ENCODE results near the gene PHETA1. TPM values are rescaled to one million over a fixed set of nuclear protein-coding genes. Genes with fewer than 3 reads are reported as not detected.

Gene PHETA1
- total RNA-seq, 1 experiment from 2014 or later, result 3.4 TPM

DNA sequence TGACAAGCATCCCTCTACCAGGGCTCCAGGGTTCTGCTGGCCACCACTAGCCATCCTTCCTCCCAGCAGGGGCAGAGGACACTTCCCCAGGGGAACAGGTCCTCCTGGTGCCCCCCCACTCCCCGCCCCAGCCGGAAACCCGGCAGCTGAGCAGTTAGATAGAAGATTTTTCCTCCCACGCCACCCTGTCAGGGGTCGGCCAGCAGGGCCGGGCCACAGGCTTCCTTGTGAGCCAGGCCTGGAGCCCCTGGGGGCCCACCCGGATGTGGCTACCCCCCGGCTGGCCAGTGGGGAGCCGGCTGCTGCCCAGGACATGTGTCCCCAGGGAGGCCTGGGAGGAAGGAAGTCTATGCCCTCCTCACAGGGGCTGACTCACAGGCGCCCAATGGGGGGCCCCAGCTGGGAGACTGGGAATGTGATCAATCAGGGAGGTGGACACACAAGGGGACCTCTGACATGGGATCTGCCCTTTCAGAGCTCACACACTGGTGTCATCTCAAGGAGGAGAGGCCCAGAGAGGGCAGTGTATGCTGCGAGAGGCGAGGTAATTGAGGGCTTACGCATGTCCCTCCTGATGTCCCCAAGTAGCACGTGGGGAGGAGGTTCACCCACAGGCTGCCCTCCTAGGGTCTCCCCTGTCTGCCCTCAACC is 41.0 kb upstream of the PHETA1 start:
- Mint-ChIP-seq H3K27ac (ENCODE audit: low read depth, unreplicated experiment) (peak overlapping the region; percentile 37), H3K9me3 (ENCODE audit: unreplicated experiment) (no peaks in the 10 kb centered on the region), H3K27me3 (ENCODE audit: insufficient read depth, unreplicated experiment) (no peaks in the 10 kb centered on the region), H3K36me3 (ENCODE audit: insufficient read depth, unreplicated experiment) (peaks cover under 1% of the 10 kb centered on the region), H3K4me1 (ENCODE audit: insufficient read depth, unreplicated experiment) (peaks cover 12% of the 10 kb centered on the region), H3K4me3 (ENCODE audit: unreplicated experiment) (no peak overlapping the region)
- BruUV-seq (replicated peaks), result no TSS peak
- intact Hi-C loops (cut with micrococcal nuclease), result no loop called here
- DNase-seq (ENCODE audit: unreplicated experiment), result peak; percentile 53
- TF ChIP-seq, protein P1, sequence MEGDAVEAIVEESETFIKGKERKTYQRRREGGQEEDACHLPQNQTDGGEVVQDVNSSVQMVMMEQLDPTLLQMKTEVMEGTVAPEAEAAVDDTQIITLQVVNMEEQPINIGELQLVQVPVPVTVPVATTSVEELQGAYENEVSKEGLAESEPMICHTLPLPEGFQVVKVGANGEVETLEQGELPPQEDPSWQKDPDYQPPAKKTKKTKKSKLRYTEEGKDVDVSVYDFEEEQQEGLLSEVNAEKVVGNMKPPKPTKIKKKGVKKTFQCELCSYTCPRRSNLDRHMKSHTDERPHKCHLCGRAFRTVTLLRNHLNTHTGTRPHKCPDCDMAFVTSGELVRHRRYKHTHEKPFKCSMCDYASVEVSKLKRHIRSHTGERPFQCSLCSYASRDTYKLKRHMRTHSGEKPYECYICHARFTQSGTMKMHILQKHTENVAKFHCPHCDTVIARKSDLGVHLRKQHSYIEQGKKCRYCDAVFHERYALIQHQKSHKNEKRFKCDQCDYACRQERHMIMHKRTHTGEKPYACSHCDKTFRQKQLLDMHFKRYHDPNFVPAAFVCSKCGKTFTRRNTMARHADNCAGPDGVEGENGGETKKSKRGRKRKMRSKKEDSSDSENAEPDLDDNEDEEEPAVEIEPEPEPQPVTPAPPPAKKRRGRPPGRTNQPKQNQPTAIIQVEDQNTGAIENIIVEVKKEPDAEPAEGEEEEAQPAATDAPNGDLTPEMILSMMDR (IDR thresholded peaks at IDR 0.05; ENCODE audit: unreplicated experiment), result no peak
- ChIA-PET CTCF (interaction anchor here (0.7 kb wide), 1 partner anchor 30 kb away, joined by 3 read pairs; no protein-coding TSS in a partner anchor), POLR2A (no interaction called here)

DNA sequence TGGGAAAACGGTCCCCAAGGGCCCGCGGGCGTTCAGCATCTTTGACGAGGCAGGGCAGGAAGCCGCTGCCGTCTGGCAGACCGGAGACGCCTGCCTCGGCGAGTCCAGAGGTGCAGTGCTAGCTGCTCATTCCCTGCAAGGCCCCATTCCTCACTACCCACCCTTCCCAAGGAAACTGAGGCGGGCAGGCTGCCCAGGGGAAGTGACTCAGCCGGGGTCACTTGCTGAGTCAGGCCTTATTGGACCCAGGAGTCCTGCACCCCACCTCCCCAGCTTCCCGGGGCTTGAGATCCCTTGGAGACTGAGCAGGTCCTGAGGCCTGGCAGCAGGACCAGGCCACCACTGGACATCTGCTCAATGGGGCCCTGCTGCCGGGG is 40.5 kb upstream of the PHETA1 start:
- Mint-ChIP-seq H3K27me3 (ENCODE audit: insufficient read depth, unreplicated experiment) (no peaks in the 10 kb centered on the region), H3K4me1 (ENCODE audit: insufficient read depth, unreplicated experiment) (peaks cover 12% of the 10 kb centered on the region), H3K9me3 (ENCODE audit: unreplicated experiment) (no peaks in the 10 kb centered on the region), H3K36me3 (ENCODE audit: insufficient read depth, unreplicated experiment) (peaks cover 6% of the 10 kb centered on the region), H3K4me3 (ENCODE audit: unreplicated experiment) (no peak overlapping the region), H3K27ac (ENCODE audit: low read depth, unreplicated experiment) (peak overlapping the region; percentile 37)
- TF ChIP-seq, protein P1 (IDR thresholded peaks at IDR 0.05; ENCODE audit: unreplicated experiment), result no peak
- CTCF ChIA-PET, result no interaction called here
- POLR2A ChIA-PET, result interaction anchor here (0.5 kb wide), 1 partner anchor 190 kb away, joined by 3 read pairs; the partner anchor contains the start of gene ATXN2
- BruUV-seq (replicated peaks), result no TSS peak
- intact Hi-C loops (cut with micrococcal nuclease), result no loop called here
- peak; percentile 42 for DNase-seq (ENCODE audit: unreplicated experiment)

DNA sequence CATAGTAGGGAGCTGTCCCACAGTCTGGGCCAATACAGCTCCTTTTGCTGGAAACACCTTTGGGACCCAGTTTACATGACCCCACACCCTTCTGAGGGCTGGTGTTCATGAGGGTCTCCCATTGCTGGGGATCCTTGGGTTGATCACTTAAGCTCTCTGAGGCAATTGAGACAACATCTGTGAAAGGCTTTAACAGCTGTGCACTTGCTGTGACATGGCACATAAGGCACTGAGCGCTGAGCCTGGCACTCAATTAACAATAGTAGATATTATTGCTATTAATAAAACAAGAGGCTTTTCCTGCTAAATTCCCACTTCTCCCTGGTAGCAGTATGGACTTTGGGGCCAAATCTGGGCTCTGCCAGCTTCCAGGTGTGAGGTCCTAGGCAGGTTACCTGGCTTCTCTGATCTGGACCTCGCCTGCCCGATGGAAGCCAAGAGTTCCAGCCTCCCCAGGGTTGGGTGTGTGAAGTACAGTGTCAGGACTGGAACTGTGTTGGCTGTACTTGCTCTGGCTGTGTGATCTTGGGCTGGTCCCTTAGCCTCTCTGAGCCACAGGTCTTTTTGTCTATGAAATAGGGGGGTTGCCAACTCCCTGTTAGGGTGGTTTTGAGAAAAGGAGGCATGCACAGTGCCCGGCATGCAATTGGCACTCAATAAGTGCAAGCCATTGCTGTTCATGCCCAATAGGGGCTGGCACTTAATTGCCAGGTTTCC is 39.9 kb upstream of the PHETA1 start:
- no peaks in the 10 kb centered on the region for H3K9me3 Mint-ChIP-seq (ENCODE audit: unreplicated experiment)
- ChIA-PET CTCF (interaction anchor here (1.1 to 2.6 kb wide), 3 partner anchors 12 to 43 kb away, joined by 4 to 16 read pairs (median 5); no protein-coding TSS in a partner anchor), POLR2A (interaction anchor here (0.5 to 0.8 kb wide), 3 partner anchors 21 to 190 kb away, joined by 3 to 4 read pairs (median 3); partner anchors contain the start of gene ATXN2)
- H3K36me3 Mint-ChIP-seq (ENCODE audit: insufficient read depth, unreplicated experiment), result peaks cover 7% of the 10 kb centered on the region
- no peaks in the 10 kb centered on the region for H3K27me3 Mint-ChIP-seq (ENCODE audit: insufficient read depth, unreplicated experiment)
- no peak overlapping the region for H3K4me3 Mint-ChIP-seq (ENCODE audit: unreplicated experiment)
- TF ChIP-seq, protein P1 (IDR thresholded peaks at IDR 0.05; ENCODE audit: unreplicated experiment), result no peak
- intact Hi-C loops (cut with micrococcal nuclease), result no loop called here
- no peak for DNase-seq (ENCODE audit: unreplicated experiment)
- BruUV-seq (replicated peaks), result no TSS peak
- H3K4me1 Mint-ChIP-seq (ENCODE audit: insufficient read depth, unreplicated experiment), result peaks cover 11% of the 10 kb centered on the region
- H3K27ac Mint-ChIP-seq (ENCODE audit: low read depth, unreplicated experiment), result no peak overlapping the region

DNA sequence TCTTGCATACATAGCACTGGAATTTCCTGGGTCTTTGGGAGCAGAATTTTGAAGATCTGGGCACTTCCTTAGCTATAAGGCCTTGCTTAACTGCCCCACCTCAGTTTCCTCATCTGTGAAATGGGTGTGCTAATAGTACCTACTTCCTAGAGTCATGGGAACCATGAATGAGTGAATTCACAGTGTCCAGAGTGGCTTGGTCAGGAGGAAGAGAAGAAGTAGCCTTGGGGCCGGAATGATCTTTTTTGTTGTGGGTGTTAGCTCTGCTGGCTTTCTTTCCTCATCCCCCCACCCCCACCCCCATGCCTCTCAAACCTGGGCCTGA is 39.2 kb upstream of the PHETA1 start:
- H3K27me3 Mint-ChIP-seq (ENCODE audit: insufficient read depth, unreplicated experiment), result no peaks in the 10 kb centered on the region
- no TSS peak for BruUV-seq (replicated peaks)
- H3K4me3 Mint-ChIP-seq (ENCODE audit: unreplicated experiment), result no peak overlapping the region
- intact Hi-C loops (cut with micrococcal nuclease), result no loop called here
- TF ChIP-seq, protein P1 (IDR thresholded peaks at IDR 0.05; ENCODE audit: unreplicated experiment), result no peak
- ChIA-PET POLR2A (interaction anchor here (0.6 to 1.3 kb wide), 3 partner anchors 11 to 45 kb away, joined by 3 to 4 read pairs (median 4); no protein-coding TSS in a partner anchor), CTCF (interaction anchor here (0.7 to 2.6 kb wide), 4 partner anchors 12 to 44 kb away, joined by 3 to 16 read pairs (median 4); no protein-coding TSS in a partner anchor)
- no peak overlapping the region for H3K27ac Mint-ChIP-seq (ENCODE audit: low read depth, unreplicated experiment)
- H3K36me3 Mint-ChIP-seq (ENCODE audit: insufficient read depth, unreplicated experiment), result peaks cover 7% of the 10 kb centered on the region
- DNase-seq (ENCODE audit: unreplicated experiment), result no peak
- peaks cover 4% of the 10 kb centered on the region for H3K4me1 Mint-ChIP-seq (ENCODE audit: insufficient read depth, unreplicated experiment)
- no peaks in the 10 kb centered on the region for H3K9me3 Mint-ChIP-seq (ENCODE audit: unreplicated experiment)
